NCI-H2081 (cell line): Measurements from ENCODE around the gene FSTL3.
"Not testable (repeated sequence)": the region's sequence is repeated elsewhere in the genome, so short reads cannot be mapped to it uniquely, and the experiment has no call there.

Experiments used
- DNase-seq, 2 experiments: peaks; one replicate each; lab custom pipeline; 2025; lab: John Stamatoyannopoulos, UW

Gene FSTL3

GRCh38 chr19:711254-711653 lies 35.1 kb downstream of the FSTL3 start:
- peak in 1 of 2 experiments; percentile 8 for DNase-seq

- no peak for DNase-seq
Observed at GRCh38 chr19:715347-715746, 39.2 kb downstream of the FSTL3 start.

GRCh38 chr19:718251-718951 lies 42.2 kb downstream of the FSTL3 start:
- DNase-seq = no peak

- DNase-seq = no peak
Observed at GRCh38 chr19:718991-719512, 42.9 kb downstream of the FSTL3 start.

- no peak for DNase-seq
Observed at GRCh38 chr19:719636-720344, 43.6 kb downstream of the FSTL3 start.

GRCh38 chr19:720345-721160 lies 44.4 kb downstream of the FSTL3 start:
- no peak for DNase-seq

GRCh38 chr19:722553-723101 lies 46.4 kb downstream of the FSTL3 start:
- no peak for DNase-seq

GRCh38 chr19:723247-723646 lies 47.1 kb downstream of the FSTL3 start:
- no peak for DNase-seq

- no peak for DNase-seq
Observed at GRCh38 chr19:723714-724113, 47.5 kb downstream of the FSTL3 start.

- no peak for DNase-seq
Observed at GRCh38 chr19:725461-726089, 49.4 kb downstream of the FSTL3 start.

- DNase-seq = no peak
Observed at GRCh38 chr19:726993-727956, 51.1 kb downstream of the FSTL3 start.

GRCh38 chr19:728011-728410 lies 51.8 kb downstream of the FSTL3 start:
- DNase-seq = no peak

GRCh38 chr19:729564-729963 lies 53.4 kb downstream of the FSTL3 start:
- not testable (repeated sequence) for DNase-seq

GRCh38 chr19:729965-730668 lies 53.9 kb downstream of the FSTL3 start:
- DNase-seq = no peak

- no peak for DNase-seq
Observed at GRCh38 chr19:731000-731399, 54.8 kb downstream of the FSTL3 start.

- no peak for DNase-seq
Observed at GRCh38 chr19:732148-733069, 56.2 kb downstream of the FSTL3 start.
